CD4-positive, alpha-beta T cell treated with Interleukin-12 subunit alpha and Interleukin-12 subunit beta, for 1 hour (primary cell): Measurements from ENCODE around the gene PIGC.

Experiments used
- DNase-seq: peaks from one replicate; pipeline ENCODE4 v3.0.0-alpha.2; 2020

PIGC gene

DNA sequence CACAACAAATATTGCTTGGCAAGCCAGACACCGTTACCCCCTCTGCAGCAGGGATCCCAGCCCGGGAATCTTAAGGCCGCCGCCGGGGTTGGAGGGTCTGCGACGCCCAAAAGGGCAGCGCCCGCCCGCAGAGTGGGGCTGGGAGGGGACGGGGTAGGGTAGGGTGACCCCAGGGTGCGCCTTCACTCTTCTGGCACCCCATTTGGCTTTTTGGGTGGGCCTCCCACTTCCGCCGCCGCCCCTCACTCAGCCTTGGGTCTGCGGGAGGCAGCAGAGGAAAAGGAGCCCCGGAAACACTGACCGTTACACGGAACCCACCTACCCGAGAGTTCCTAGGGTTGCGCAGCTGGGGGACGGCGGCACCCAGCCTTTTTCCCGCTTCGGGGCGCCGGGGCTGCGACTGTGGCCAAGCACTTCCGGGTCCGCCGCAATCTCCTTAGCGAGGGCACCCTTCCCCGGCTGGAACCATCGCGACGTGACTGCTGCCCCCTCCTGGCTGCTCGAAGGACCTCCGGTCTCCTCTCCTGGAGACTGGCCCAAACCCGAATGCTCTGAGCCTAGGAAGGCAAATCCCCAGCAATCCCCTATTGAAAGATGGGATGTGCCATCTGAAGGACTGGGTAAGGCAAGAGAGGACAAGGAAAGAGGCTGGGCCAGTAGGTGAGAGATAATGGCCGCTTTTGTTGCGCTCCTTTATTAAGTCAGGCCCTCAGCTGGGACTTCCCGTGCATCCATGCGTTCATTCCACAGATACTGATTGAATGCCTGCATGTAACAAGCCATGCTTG, at the start of gene PIGC:
PIGC (minus strand) TSS at position 404 of the 788 bp plus-strand sequence. CDS start 1,447 bp downstream, outside the sequence.
- DNase-seq: peak; percentile 91

DNA sequence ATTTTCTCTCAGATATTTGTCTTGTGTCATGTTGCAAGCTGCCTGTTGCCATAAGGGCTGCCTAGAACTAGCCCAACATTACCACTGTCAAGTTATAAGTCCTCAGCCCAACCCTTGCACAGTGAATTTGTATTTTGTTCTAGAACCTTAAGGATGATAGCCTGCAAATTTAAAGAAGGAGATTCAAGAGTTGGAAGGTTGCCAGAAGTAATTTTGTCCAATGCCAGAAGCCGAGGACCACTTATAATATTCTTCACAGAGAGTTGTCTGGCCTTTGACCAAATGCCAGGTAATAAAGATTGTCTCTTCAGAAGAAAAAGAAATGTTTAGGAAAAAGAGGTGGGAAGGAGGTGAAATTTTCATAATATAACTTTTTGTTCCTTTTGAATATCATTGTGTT, 48.6 kb upstream of the PIGC start:
- DNase-seq: no peak

DNA sequence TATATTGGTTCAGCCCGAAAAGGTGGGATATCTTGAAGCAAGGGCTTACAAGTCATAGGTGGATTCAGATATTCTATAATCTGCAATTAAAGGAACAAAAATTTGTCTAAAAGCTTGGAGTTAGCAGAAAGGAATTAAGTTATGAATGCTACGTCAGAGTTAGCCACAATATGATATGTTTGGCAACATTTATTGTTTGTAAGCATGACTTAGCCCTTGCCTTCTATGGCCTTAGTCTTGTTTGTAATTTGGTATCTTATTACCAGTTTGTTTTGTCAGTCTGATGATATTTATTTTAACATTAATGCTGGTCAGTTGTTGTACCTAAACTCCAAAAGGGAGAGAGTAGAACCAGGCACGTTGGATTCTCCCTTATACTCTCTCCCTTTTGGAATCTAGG, 46.0 kb upstream of the PIGC start:
- no peak for DNase-seq

DNA sequence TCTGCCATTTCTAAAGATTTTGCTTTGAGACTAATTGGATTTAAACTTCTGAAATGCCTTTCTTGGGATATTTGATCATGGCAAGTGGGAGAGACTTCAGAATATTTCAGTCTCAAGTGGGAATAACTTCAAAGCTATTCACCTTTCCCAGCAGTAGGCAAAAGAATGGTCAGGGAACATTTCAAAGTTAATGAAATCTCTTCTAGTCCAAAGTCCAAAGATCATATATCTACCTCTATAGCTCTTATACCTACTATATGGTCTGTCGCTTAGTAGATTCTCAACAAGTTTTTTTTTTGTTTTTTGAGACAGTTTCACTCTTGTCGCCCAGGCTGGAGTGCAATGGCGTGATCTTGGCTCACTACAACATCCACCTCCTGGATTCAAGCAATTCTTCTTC, 44.5 kb upstream of the PIGC start:
- DNase-seq: no peak

DNA sequence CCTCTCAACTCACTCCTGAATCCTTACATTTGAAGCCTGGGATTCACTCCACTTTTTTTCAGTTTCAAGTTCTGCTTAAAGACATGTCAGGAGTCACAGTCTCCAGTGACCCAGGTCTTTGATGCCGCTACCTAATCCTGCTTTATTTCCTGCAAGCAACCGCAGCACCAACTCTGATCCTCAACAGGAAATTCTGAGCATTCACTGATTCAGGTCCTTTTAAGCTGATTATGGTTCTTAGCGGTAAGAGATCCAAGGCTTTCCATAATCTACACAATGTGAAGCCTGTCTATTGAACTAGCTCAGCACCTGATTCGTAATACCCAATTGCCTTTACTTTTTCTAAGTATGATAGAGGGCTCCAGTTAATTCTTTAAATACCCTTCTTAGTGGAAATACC, 43.7 kb upstream of the PIGC start:
- peak; percentile 7 for DNase-seq

DNA sequence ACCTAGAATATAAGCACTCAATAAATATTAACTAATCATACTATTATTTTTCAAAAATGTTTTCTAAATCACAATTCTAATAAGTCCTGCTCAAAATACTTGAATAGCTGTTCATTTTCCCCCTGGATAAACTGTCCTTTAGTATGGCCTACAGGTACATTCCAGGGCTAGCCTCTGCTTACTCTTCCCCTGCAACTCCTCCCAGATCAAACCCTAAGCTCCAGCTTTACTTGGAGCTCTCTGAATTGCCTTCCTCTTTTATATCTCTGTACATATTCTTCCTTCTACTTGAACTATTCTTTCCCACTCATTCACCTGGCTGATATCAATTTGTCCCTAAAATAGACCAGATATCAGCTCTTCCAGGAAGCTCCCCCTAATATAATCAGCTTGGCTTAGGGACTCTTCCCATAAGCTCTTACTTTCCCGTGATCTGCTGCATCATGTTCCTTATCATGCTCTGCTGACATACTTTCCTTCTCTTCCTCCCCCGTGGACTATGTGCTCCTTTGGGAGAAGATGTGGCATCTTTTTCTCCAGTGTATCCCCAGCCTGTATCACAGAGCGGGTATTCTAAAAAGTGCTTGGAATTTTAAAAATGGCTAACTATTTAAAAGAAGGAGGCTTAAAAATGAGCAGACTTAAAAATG, 43.1 kb upstream of the PIGC start:
- no peak for DNase-seq

DNA sequence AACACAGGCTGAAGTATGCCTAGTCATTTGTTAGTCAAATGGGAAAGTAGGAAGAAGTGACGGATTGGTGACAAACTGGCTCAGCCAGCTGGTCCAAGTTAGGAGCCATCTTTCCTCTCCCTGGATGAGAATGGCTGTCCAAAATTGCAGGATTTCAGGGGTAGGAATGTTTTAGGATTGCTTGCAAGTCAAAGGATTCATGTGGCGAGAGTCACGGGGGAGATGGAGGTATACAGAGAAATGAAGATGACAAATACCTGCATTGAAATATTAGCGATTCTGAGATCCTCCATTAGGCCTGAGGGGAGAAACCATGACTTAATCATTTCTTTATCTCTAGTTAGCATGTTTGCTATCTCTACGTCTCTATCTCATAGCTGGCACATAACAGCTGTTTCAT, 41.8 kb upstream of the PIGC start:
- no peak for DNase-seq

DNA sequence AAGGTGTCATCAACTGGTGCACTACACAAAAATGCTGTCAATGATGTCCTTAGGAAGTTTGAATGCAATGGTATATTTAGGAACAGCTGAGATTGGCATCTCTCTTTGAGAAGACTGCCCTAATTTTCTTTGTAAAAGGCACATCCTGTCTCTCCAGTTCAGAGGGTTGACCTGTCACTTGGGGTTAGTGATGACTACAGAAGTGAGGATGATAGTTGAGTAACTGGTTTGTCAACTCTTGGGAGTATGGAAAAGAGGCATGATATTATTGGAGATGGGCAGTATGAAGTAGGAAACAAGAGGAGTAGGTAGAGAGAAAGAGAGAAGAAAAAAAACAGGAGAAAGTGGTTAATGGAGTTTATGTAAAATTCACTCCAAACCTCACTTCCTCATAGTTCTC, 40.4 kb upstream of the PIGC start:
- DNase-seq: no peak

DNA sequence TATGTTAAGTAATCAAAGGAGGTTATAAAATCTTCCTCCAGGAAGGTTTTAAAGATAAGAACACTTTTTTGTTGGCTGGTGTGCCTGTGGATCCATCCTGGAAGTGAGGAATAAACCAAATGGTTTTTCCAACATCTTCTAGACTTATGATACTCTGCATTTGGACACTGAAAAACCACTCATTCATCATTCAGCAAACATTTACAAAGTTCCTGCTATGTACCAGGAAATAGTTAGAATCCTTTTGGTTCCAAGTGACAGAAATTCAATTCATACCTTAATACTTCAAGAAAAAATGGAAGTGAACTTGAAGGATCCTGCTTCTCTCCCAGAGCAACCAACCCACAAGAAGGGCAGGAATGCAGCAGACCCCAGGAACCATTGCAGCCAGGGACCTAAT, 39.6 kb upstream of the PIGC start:
- DNase-seq: no peak

DNA sequence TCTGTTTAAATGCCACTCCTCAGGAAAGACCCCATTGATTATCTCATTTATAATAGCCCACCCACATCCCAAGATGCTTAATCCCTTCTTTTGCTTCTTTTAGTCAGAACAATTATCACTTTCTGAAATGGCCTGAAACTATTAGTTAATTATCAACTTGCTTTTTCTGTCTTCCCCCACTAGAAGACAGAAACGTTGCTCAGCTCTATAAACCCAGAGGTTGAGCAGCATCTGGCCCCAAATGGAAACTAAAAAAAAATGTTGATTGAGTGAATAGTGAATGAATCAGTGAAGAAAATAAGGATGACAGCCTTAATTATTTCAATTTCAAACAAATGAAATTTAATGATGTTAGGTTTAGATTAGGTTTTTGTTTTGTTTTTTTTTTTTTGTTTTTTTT, 38.2 kb upstream of the PIGC start:
- DNase-seq: no peak

DNA sequence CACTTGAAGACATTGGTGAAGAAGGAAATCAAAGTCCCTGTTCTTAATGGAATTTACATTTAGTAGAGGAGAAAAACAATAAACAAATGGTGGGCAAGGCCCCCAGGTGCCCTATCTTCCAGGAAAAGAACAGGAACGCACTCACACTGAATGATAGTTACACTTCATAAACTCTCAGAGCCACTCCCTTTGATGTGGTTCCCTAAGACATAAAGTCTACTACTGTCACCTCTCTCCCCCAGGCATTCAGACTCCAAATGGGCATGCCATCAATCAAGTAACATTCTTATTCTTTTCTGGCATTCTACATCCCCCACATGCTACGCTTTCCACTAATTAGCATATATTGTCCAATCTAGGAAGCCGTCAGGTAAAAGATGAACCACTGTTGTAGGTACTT, 36.6 kb upstream of the PIGC start:
- no peak for DNase-seq

DNA sequence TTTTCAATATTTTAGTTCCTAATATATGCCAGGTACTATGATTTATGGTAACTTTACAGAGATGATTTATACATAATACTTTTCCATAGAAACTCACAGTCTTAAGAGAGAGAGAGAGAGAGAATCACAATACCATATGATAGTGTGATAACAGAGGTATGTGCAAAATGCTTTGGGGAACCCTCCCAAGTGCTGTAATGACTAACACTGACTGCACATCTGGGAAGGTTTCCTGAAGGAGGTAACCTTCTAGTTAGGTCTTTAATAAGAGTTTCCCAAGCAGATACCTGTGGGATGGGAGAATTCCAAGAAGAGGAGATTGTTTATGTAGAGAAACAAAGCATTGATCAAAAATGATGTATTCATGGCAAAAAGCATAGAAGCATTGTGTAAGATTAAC, 34.6 kb upstream of the PIGC start:
- DNase-seq: no peak

DNA sequence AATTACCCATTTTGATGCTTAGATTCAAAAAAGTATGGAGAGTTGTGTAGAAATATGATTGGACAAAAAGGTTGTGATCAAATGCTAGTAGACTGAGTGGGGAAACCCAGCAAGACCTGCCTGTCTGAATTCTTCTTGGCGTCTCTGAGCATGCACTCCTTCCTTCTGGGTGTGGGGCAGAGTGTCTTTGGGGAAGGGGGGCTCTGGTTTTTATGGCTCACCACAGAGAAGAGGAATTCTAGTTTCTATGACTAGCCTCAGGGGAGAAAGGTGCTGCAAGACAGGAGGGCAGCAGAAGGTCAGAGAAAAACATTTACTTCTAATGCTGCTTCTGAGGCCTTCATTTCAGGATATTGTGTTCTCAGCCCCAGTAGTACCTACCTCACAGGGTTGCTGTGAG, 33.9 kb upstream of the PIGC start:
- DNase-seq: no peak

DNA sequence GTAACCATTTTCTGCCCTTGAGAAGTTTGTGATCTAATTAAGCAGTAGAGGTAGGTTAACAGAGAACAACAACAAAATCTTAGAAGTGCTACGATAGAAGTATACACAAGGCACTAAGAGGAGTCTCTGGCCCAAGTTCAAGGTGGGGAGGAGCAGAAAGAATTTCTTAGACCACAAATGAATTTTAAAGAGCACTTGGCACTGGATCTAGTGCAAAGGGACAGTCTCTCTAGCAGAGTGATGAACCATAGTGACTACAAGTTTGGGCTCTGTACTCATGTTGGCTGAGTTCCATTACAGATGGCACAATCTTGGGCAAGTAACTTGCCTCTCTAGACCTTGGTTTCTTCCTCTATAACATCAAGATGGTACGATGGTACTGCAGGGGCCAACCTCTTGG, 33.3 kb upstream of the PIGC start:
- no peak for DNase-seq

DNA sequence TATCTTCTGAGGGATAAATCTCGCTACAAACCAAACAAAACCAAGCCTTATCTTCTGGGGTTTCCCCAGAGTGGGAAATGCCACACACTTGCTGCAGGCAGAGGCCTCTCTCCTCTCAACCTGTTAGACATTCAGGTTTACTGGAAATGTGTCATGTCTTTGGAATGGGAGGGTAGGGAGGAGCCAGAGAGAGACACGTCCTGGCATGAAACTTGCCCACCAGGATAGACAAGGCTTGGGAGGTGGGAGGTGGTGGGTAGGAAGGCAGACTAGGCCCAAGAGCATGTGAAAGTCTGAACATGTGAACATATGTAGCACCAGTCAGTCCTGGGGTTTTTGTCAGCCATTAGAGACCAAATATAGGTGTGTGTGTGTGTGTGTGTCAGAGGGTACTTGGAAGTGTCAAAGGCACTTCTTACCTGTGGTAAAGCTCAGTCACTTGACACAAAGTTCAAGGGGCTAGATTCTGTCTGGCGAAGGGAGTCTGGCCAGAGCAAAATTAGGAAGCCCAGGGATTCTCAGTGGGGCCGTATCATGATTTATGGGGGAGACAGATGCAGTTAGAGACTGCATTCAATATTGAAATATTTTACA, 32.4 kb upstream of the PIGC start:
- DNase-seq: no peak

DNA sequence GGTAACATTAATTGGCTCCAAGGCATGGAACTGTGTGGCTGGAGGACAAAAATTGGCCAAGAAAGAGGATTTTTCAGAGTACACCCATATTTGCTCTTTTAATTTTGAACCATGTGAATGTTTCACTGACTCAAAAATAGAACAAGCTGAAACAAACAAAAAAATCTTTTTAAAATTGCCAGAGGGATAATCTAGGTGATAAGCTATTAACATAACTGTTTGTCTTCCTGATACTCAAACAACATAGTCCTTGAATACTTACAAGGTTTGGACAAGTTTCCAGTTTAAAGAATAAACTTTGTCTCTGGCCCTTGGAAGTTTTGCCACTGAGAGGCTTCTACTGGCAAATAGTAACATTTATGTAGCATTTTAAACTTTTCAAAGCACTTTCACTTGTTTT, 30.0 kb upstream of the PIGC start:
- DNase-seq: no peak

DNA sequence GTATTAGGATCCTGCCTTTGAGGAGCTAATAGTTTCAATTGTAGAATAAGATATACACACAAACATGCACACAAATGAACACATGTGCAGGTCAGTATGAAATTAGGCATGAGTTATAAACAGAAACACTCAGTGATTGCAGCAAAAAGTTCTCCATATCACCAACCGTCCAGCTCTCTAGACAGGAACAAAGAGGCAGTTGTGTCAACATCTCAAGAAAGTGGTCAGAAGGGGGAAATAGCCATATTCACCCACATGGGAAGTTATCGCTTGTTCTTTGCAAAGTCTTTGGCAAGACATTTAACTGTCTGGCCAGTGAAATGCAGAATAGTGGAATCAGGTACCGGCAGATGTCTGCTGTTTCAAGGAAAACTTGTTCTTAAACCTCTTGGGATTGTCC, 29.4 kb upstream of the PIGC start:
- no peak for DNase-seq

DNA sequence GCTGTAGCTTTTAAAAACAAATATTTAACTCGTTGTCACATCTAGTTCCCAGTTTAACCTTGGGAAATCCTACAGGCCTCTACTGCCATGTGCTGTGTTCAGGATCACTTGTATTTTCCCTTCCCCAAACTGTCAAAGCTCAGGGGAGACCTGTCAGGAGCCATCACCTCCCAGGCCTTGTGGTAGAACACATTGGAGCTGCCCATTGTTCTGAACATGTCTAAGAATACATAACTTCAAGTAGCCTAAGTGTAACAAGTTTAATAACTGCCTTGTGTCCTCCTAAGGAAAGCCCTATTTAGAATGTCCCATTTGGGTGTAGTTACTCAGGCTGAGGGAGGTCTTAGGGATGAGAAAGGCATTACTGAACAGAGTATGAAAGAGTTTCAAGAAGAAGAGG, 28.6 kb upstream of the PIGC start:
- no peak for DNase-seq

DNA sequence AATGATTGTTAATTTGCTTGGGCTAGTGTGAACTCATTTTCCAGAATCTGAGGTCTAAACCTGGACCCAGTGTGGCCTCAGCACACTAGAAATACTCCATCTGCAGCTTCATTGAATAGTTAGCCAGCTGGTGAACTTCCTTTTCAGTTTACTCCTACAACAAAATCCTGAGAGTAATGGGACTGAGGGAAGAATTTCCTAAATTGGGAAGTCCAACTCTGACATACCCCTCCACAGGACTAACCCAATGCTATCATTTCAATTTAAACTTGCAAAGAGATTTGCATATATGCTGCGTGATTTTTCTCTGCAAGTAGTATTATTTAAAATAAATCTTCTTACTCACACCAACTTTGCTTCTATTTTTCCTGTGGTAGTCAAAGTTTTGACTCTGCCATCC, 27.8 kb upstream of the PIGC start:
- no peak for DNase-seq

DNA sequence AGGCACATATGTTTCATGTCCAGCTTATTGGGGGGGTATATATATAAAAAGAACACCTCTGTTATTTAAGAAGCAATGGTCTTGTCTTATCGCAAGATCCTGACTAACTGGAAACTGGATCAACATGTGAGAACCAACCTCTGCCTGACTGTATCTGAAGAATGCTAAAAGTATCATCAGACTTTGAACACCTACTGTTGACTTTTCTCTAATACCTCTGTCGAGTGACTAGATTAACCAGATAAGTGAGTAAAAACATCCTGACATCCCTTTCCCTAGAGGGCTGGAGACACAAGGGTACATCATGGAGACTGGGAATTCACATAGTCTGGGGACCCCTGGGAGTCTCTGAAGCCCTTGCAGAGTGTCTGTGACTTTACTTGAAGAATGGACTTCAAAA, 26.3 kb upstream of the PIGC start:
- no peak for DNase-seq

DNA sequence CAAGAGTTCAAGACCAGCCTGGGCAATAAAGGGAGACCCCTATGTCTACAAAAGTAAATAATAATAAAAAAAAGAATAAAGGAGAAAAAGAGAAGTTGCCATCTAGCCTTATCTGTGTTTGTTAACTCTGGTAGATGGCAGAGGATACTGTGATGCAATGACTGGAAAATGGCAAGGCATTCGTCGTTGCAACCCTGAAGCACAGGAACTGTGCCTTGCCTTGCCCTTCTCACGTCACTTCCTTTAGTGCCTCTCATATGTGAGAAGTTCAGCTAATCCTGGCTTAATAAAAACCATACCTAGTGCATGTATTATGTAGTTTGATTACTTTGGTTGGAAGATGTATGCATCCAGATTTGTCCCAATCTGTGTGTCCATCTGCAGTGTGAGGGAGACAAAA, 25.8 kb upstream of the PIGC start:
- no peak for DNase-seq

DNA sequence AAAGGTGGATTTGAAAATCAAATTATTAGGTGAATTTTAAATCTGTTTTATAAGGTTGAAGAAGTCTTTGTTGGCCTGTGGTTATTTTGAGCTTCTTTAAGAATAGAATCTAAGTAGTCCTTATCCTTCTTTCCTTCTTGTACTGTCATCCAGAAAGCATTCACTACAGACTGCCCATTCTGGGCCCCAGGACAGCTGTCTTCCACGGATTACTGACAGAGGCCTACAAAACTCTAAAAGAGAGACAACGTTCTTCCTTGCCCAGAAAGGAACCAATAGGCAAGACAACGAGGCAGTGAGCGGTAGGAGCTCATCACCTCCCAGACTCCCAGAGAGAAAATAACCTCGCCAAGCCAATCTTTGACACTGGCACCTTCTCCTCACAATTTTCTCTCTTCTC, 24.4 kb upstream of the PIGC start:
- no peak for DNase-seq

DNA sequence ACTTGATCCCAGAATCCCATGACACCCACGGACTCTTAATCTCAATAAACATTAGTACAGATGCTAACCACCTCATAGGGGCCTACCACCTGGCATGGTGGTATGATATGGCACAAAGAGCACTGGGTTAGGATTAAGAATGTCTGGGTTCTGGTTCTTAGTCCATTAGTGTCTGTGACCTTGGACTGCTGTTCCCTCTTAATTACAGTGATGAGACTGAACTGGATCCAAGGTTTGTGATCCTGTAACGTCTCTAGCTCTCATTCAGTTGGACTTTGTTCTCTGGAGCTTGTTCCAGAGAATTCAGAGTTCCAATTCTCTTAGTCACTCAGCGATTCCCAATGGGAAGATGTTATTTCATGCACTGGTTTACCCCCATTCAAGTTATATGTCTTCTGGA, 23.6 kb upstream of the PIGC start:
- no peak for DNase-seq

DNA sequence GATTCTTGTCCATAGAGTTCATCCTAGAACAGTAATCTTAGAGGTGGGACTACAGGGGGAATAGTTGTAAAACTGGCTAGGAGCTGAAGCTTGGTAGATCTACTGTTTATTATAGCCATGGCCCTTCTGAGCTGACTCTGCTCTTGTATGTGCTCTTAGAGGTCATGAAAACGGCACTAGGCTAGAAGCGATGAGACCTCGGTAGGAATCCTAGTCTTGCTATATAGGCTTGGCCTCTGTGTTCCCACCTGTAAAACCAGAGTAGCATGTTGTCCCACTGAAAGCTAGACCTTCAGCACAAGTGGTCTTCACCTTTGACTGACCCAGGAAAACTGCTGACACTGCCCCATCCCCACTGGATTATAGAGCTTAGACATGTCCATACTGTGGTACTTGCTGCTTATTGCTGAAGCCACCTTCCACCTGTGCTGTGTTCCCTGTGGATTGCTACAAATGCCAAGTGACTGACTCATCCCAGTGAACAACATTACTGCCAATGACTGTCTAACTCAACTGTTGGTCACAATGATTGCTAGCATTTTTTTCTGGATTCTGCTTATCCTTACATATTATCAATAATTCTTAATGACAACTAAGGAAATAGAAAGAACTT, 23.0 kb upstream of the PIGC start:
- no peak for DNase-seq
